ENCODE data around the gene STX1A.

GRCh38 chr7:73663033-73663432 is 56.4 kb downstream of the STX1A start:
- TF ChIP-seq, protein P1, sequence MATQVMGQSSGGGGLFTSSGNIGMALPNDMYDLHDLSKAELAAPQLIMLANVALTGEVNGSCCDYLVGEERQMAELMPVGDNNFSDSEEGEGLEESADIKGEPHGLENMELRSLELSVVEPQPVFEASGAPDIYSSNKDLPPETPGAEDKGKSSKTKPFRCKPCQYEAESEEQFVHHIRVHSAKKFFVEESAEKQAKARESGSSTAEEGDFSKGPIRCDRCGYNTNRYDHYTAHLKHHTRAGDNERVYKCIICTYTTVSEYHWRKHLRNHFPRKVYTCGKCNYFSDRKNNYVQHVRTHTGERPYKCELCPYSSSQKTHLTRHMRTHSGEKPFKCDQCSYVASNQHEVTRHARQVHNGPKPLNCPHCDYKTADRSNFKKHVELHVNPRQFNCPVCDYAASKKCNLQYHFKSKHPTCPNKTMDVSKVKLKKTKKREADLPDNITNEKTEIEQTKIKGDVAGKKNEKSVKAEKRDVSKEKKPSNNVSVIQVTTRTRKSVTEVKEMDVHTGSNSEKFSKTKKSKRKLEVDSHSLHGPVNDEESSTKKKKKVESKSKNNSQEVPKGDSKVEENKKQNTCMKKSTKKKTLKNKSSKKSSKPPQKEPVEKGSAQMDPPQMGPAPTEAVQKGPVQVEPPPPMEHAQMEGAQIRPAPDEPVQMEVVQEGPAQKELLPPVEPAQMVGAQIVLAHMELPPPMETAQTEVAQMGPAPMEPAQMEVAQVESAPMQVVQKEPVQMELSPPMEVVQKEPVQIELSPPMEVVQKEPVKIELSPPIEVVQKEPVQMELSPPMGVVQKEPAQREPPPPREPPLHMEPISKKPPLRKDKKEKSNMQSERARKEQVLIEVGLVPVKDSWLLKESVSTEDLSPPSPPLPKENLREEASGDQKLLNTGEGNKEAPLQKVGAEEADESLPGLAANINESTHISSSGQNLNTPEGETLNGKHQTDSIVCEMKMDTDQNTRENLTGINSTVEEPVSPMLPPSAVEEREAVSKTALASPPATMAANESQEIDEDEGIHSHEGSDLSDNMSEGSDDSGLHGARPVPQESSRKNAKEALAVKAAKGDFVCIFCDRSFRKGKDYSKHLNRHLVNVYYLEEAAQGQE (IDR thresholded peaks at IDR 0.05): no peak
- no peak for TF ChIP-seq MAX (IDR thresholded peaks at IDR 0.05)
- TF ChIP-seq, protein P2, sequence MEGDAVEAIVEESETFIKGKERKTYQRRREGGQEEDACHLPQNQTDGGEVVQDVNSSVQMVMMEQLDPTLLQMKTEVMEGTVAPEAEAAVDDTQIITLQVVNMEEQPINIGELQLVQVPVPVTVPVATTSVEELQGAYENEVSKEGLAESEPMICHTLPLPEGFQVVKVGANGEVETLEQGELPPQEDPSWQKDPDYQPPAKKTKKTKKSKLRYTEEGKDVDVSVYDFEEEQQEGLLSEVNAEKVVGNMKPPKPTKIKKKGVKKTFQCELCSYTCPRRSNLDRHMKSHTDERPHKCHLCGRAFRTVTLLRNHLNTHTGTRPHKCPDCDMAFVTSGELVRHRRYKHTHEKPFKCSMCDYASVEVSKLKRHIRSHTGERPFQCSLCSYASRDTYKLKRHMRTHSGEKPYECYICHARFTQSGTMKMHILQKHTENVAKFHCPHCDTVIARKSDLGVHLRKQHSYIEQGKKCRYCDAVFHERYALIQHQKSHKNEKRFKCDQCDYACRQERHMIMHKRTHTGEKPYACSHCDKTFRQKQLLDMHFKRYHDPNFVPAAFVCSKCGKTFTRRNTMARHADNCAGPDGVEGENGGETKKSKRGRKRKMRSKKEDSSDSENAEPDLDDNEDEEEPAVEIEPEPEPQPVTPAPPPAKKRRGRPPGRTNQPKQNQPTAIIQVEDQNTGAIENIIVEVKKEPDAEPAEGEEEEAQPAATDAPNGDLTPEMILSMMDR (IDR thresholded peaks at IDR 0.05): no peak
- no peak for TF ChIP-seq PBX3 (IDR thresholded peaks at IDR 0.05)
- no peak for TF ChIP-seq POLR2A (IDR thresholded peaks at IDR 0.05; ENCODE audit: low read length)
- TF ChIP-seq CBX2 (IDR thresholded peaks at IDR 0.05; ENCODE audit: borderline replicate concordance, low read depth): no peak
- TF ChIP-seq GATA3 (IDR thresholded peaks at IDR 0.05; ENCODE audit: borderline replicate concordance): no peak

All from A549 (cell line).